ENCODE data around the gene ALDH1L1. TPM values are rescaled to one million over a fixed set of nuclear protein-coding genes. Genes with fewer than 3 reads are reported as not detected.

Gene ALDH1L1
- total and polyA plus RNA-seq, 9 donors = 8.3 to 85.5 (median 45.1) TPM

DNA sequence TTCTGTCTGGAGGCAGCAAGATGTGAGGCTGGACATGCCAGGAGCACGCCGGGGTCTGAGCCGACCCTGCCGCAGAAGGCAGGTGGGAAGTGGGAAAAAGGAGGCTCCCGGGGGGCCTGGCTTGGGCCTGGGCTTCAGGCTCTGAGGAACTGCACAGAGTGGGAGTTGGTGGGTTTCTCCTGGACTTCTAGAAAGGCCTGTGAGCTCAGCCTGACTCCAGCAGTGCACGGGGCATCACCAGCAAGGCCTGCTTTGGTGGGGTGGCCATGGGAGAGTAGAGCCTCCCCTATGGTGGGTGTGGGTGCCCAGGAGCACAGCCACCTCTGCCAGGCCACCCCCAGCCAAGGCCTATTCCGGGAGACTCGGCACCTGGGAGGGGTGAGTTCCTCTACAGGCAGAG, 78.4 kb downstream of the ALDH1L1 start:
- no peaks in the 10 kb centered on the region for H3K9me3 ChIP-seq
- no peaks in the 10 kb centered on the region for H3K36me3 ChIP-seq
- intact Hi-C loops (cut with DNase I) = no loop called here
- no peaks in the 10 kb centered on the region for H3K4me1 ChIP-seq (ENCODE audit: insufficient read depth)
- no peak overlapping the region for H3K4me3 ChIP-seq
- no peak for TF ChIP-seq EP300 (IDR thresholded peaks at IDR 0.05)
- TF ChIP-seq, protein P1, sequence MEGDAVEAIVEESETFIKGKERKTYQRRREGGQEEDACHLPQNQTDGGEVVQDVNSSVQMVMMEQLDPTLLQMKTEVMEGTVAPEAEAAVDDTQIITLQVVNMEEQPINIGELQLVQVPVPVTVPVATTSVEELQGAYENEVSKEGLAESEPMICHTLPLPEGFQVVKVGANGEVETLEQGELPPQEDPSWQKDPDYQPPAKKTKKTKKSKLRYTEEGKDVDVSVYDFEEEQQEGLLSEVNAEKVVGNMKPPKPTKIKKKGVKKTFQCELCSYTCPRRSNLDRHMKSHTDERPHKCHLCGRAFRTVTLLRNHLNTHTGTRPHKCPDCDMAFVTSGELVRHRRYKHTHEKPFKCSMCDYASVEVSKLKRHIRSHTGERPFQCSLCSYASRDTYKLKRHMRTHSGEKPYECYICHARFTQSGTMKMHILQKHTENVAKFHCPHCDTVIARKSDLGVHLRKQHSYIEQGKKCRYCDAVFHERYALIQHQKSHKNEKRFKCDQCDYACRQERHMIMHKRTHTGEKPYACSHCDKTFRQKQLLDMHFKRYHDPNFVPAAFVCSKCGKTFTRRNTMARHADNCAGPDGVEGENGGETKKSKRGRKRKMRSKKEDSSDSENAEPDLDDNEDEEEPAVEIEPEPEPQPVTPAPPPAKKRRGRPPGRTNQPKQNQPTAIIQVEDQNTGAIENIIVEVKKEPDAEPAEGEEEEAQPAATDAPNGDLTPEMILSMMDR (IDR thresholded peaks at IDR 0.05) = no peak
- no peak for TF ChIP-seq POLR2A (IDR thresholded peaks at IDR 0.05)
- H3K27ac ChIP-seq = no peak overlapping the region
- 77 to 88% (median 79%) methylated on average over 8 of the region's 8 CpGs for WGBS, 3 donors
- H3K27me3 ChIP-seq = no peaks in the 10 kb centered on the region
- no peak for DNase-seq

DNA sequence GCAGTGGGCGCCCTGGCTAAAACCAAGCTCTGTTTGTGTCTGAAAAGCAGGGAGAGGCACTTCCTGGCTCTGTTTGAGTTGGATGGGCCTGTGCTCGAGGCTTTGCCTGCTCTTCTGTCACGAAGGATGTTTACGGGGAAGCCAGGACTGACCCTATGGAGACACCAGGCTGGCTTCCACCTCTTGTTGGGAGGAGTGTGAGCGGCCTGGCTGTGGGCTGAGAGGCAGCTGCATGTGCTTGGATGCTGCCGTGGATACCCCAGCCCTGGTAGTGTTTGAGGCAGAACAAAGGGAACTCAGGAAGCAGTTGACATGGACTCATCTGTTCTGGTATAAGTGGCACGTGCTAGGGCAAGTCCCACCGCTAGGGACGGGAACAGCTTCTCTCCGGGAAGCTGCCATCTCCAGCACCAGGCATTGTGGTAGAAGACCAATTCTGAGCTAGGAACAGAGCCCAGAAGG, 78.8 kb downstream of the ALDH1L1 start:
- H3K36me3 ChIP-seq = no peaks in the 10 kb centered on the region
- no peak overlapping the region for H3K27ac ChIP-seq
- WGBS, 3 donors = 91 to 94% (median 92%) methylated on average over 10 of the region's 10 CpGs
- no peaks in the 10 kb centered on the region for H3K27me3 ChIP-seq
- intact Hi-C loops (cut with DNase I) = no loop called here
- no peak for TF ChIP-seq EP300 (IDR thresholded peaks at IDR 0.05)
- TF ChIP-seq, protein P1 (IDR thresholded peaks at IDR 0.05) = no peak
- no peak for TF ChIP-seq POLR2A (IDR thresholded peaks at IDR 0.05)
- no peaks in the 10 kb centered on the region for H3K4me1 ChIP-seq (ENCODE audit: insufficient read depth)
- DNase-seq = no peak
- H3K9me3 ChIP-seq = no peaks in the 10 kb centered on the region
- H3K4me3 ChIP-seq = no peak overlapping the region

- Histone ChIP-seq H3K4me1 (ENCODE audit: insufficient read depth) (no peaks in the 10 kb centered on the region), H3K9me3 (no peaks in the 10 kb centered on the region), H3K27ac (no peak overlapping the region), H3K4me3 (no peak overlapping the region), H3K27me3 (no peaks in the 10 kb centered on the region), H3K36me3 (no peaks in the 10 kb centered on the region)
- TF ChIP-seq, protein P1 (IDR thresholded peaks at IDR 0.05) = no peak
- TF ChIP-seq EP300 (IDR thresholded peaks at IDR 0.05) (no peak), POLR2A (IDR thresholded peaks at IDR 0.05) (no peak)
- intact Hi-C loops (cut with DNase I) = no loop called here
- 72 to 80% (median 76%) methylated on average over 18 of the region's 18 CpGs for WGBS, 3 donors
- DNase-seq = no peak
Measured at GRCh38 chr3:126100634-126101301, 79.6 kb downstream of the ALDH1L1 start.

DNA sequence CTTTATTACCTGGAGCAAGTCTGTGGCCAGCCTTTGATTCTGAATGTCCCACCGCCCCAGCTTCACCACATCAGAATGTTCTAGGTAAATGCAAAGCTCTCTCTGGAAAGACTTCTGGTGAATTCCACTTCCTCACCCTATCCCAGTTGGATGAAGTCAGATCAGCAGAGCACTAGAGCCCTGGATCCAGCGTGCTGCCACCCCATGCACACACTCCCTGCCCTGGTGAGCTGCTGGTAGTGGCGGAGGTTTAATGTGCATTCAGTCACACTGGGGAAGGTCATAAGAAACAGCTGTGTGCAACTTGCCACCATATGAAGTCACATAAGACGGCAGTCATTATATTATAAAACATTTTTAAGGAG, 80.1 kb downstream of the ALDH1L1 start:
- H3K4me1 ChIP-seq (ENCODE audit: insufficient read depth) = no peaks in the 10 kb centered on the region
- intact Hi-C loops (cut with DNase I) = no loop called here
- WGBS, 3 donors = 83 to 90% (median 83%) methylated on average over 4 of the region's 4 CpGs

More for the DNA sequence above, 80.1 kb downstream of the ALDH1L1 start:
- H3K27me3 ChIP-seq = no peaks in the 10 kb centered on the region
- H3K36me3 ChIP-seq = no peaks in the 10 kb centered on the region
- H3K9me3 ChIP-seq = no peaks in the 10 kb centered on the region
- no peak overlapping the region for H3K4me3 ChIP-seq
- no peak overlapping the region for H3K27ac ChIP-seq
- TF ChIP-seq, protein P1 (IDR thresholded peaks at IDR 0.05) = no peak
- TF ChIP-seq EP300 (IDR thresholded peaks at IDR 0.05) (no peak), POLR2A (IDR thresholded peaks at IDR 0.05) (no peak)
- DNase-seq = no peak

Measured in ovary (tissue), 9 donors.